ENCODE measurements around the gene PRSS22.

- peak; percentile 88 to 89 (median 89) for TF ChIP-seq CTCF (IDR thresholded peaks at IDR 0.05)
- no peak for TF ChIP-seq POLR2A (IDR thresholded peaks at IDR 0.05)
Observed at GRCh38 chr16:2904100-2904921, 46.3 kb upstream of the PRSS22 start.

All from testis (tissue), 2 donors.